ENCODE results near the gene EGR2.

DNA sequence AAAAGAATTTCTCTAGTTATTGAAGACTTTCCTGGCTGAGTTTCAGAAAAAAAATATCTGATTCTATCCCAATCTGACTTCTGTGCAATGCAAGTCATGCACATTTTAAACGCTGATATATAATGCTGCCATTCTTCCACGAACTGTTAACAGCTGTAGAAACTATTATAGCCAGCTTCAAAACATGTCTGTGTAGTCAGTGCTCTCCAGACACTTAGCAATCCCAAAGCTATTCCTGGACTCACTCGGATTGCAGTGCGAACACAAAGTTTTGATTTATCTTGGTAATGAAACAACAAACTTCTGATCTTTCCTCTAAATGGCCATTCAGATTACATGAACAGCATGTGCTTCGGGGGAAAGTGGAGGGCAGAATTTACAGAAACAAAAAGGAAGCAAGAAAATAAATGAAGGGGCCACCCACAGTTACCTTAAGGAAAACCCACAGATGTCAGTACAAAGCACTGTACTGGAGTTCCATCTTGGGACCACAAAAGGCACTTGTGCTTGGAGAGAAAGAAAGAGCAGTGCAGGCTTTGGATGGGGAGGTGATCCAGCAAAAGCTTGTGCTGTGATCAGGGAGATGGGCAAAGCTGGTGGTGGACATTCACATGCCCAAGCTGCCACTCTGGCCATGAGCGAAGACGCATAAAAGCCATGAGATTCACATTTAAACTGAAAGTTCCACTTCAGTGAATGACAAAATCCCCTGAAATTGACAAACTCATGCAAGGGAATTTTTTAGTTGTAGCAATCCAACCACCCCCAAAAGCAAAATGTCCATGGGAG is 43.8 kb downstream of the EGR2 start:
- TF ChIP-seq, protein P1, sequence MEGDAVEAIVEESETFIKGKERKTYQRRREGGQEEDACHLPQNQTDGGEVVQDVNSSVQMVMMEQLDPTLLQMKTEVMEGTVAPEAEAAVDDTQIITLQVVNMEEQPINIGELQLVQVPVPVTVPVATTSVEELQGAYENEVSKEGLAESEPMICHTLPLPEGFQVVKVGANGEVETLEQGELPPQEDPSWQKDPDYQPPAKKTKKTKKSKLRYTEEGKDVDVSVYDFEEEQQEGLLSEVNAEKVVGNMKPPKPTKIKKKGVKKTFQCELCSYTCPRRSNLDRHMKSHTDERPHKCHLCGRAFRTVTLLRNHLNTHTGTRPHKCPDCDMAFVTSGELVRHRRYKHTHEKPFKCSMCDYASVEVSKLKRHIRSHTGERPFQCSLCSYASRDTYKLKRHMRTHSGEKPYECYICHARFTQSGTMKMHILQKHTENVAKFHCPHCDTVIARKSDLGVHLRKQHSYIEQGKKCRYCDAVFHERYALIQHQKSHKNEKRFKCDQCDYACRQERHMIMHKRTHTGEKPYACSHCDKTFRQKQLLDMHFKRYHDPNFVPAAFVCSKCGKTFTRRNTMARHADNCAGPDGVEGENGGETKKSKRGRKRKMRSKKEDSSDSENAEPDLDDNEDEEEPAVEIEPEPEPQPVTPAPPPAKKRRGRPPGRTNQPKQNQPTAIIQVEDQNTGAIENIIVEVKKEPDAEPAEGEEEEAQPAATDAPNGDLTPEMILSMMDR (IDR thresholded peaks at IDR 0.05) = no peak
- TF ChIP-seq POLR2A (IDR thresholded peaks at IDR 0.05) = no peak

Measured in thyroid gland (tissue), 4 donors.